GM18861 (cell line): Measurements from ENCODE around the gene OGFR.

Experiments used
- ATAC-seq: cut with Tn5 transposase; IDR thresholded peaks from one replicate; pipeline ENCODE4 v1.9.1; 2021; ENCODE audit not compliant: unreplicated experiment

OGFR gene

GRCh38 chr20:62824476-62825332 is 20.1 kb downstream of the OGFR start:
- ATAC-seq = no peak

GRCh38 chr20:62825333-62825985 is 20.8 kb downstream of the OGFR start:
- no peak for ATAC-seq

GRCh38 chr20:62825986-62826645 is 21.5 kb downstream of the OGFR start:
- no peak for ATAC-seq

DNA sequence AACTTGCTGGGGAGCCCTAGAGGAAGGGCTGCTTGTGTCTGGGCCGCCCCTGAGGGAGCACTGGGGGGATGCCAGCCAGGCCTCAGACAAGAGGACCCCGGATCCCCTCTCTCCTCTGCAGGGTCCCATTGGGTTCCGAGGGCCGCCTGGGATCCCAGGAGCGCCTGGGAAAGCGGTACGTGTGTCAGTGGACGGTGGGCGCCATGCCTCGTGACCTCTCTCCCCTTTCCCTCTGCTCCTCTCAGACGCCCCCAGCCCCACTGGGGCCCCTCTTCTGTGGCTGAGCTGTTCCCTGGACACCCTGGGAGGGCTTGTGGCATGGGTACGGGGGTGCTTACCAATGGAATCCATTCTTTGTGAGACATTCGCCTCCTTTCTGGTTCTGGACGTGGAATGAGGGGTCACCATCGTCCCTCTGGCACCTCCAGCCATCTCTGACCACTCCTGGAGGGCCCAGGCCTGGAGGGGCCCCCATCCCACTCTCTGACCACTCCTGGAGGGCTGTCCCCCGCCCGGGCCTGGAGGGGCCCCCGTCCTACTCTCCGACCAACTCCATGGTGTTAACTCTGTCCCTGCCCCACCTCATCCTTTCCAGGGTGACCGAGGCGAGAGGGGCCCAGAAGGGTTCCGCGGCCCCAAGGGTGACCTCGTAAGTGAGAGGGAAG is 22.1 kb downstream of the OGFR start:
- ATAC-seq = no peak

- no peak for ATAC-seq
These were observed 22.8 kb downstream of the OGFR start for GRCh38 chr20:62827311-62828038.

DNA sequence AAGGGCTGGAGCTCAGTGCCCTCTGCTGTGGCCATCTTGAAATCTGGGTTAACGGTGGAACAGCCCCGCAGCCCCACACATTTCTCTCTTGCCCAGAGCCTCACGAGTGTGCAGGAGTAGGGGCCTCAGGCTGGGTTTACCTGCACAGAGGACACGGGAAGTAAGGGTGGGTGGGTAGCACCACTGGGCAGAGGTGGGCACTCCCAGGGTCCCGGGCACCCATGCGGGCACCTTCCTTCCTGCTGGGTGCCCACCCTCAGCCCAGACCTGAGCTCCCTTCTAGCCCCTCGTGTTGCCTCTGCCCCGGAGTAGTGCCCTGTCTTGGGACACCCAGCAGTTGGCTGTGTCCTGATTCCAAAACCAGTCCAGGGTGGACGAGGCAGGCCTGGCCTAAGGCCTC is 23.4 kb downstream of the OGFR start:
- ATAC-seq = no peak

- ATAC-seq = no peak
These were observed 24.0 kb downstream of the OGFR start for GRCh38 chr20:62828511-62829230.

GRCh38 chr20:62829231-62830230 is 24.9 kb downstream of the OGFR start:
- ATAC-seq = no peak

DNA sequence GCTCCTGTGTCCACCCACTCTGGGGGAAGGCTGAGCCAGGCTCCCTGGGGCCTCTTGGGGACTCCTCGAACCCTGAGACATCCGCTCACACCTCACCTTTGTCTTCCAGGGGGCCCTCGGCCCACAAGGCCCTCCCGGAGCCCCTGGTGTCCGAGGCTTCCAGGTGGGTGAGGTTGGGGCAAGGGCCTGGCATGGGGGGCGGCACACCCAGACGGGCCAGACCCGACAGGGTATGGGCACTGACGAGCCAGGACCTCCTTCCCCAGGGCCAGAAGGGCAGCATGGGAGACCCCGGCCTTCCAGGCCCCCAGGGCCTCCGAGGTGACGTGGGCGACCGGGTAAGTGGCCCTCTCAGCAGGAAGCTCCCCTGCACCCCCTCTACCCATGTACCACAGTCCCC is 25.6 kb downstream of the OGFR start:
- no peak for ATAC-seq

GRCh38 chr20:62830821-62831220 is 26.2 kb downstream of the OGFR start:
- no peak for ATAC-seq

DNA sequence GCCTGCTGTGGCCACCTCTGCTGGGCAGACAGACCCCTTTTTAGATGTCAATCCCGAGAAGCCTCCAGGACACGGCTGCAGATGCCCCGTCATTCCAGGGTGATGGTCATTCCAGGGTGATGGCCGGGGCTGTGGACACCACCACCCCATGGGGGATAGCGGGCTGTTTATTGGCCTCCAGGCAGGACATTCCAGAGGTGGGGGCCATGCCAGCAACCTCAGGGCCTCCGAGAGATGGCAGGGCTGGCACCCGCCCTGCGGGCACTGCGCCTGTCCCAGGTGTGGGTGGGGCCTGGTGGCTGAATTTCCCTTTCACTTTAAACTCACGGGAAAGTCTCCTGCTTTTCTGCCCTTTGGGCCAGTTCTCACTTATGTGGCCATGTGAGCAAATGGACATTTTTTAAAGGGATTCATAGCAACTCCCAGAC is 26.7 kb downstream of the OGFR start:
- no peak for ATAC-seq

- ATAC-seq = no peak
These were observed 27.2 kb downstream of the OGFR start for GRCh38 chr20:62831854-62832211.

DNA sequence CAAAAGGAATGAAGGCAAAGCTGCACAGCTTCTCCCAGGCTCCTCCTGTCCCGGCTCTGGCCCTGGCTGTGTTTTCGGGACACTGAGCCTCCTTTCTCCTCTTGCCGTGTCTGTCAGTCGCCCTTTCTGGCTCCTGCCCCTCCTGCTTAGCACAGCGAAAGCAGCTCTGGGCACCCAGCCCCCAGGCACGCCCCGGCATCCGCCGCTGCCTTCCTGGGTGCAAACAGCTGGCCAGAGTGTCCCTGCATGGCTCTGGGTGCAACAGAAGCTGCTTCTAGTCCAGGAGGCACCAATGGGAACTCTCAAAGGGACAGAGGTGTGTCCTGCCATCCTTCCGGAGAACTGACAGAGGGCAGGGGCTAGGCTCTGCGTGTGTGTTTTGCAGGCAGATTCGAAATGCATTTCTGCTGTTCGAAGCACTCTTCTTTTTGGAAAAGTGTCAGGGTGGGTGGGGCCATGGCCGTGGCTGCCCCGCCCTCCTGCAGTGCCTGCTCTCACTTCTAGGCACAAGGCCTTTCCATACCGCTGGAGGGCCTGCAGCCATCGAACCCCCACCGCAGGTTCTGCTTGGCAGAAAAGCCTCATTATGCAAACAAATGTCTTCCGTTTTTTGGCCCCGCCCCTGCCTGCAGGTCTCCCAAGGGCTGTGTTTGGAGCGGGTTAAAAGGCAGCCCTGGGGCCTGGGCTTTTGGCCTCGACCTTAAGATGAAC is 27.7 kb downstream of the OGFR start:
- peak; percentile 68 for ATAC-seq

GRCh38 chr20:62832951-62833391 is 28.3 kb downstream of the OGFR start:
- peak; percentile 24 for ATAC-seq

DNA sequence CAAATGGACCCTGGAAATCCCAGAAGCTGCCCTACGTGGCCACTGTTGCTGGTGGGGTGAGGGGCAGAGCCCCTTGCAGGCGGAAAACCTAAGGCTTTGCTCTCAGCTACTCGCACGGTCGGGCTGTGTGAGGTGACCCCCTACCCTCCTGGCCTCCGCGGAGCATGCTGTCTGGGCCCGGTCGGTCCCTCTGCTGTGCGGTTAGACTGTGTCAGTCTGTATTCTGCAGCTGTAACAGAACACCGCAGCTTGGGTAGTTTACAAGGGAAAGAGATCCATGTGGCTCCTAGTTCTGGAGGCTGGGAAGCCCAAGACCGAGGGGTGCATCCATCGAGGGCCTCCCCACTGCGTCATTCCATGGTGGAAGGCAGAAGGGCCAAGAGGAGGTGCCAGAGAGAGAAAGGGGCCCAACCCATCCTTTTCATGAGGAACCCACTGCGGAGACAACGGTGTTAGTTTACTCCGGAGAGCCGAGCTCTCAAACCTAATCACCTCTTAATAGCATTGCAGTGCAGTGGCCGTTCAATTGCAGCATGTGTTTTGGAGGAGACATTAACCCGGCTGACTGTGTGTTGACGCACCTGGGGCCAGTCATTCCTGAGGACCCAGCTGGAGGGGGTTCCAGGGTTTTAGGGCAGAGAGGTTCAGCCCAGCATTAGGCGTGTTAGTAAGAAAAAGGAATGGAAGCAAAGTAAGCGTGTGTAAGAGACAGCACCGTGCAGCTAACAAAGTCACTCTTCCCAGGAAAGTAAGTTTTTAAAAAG is 30.5 kb downstream of the OGFR start:
- ATAC-seq = no peak

GRCh38 chr20:62835931-62836861 is 31.6 kb downstream of the OGFR start:
- no peak for ATAC-seq
